Measurements from ENCODE around the gene COL18A1.

The COL18A1 gene

GRCh38 chr21:45468051-45468970, 63.3 kb downstream of the COL18A1 start:
- no peak for TF ChIP-seq CTCF (IDR thresholded peaks at IDR 0.05; ENCODE audit: borderline replicate concordance, insufficient read depth, low read depth, low read length)

GRCh38 chr21:45468971-45469272, 64.0 kb downstream of the COL18A1 start:
- no peak for TF ChIP-seq CTCF (IDR thresholded peaks at IDR 0.05; ENCODE audit: borderline replicate concordance, insufficient read depth, low read depth, low read length)
- H3K4me3 ChIP-seq (ENCODE audit: low read depth, low read length): no peak overlapping the region

More at GRCh38 chr21:45468051-45468970, 63.3 kb downstream of the COL18A1 start:
- no peak overlapping the region for H3K4me3 ChIP-seq (ENCODE audit: low read depth, low read length)

GRCh38 chr21:45469273-45470086, 64.5 kb downstream of the COL18A1 start:
- TF ChIP-seq CTCF (IDR thresholded peaks at IDR 0.05; ENCODE audit: borderline replicate concordance, insufficient read depth, low read depth, low read length): no peak
- H3K4me3 ChIP-seq (ENCODE audit: low read depth, low read length): no peak overlapping the region

GRCh38 chr21:45470087-45470515, 65.1 kb downstream of the COL18A1 start:
- no peak for TF ChIP-seq CTCF (IDR thresholded peaks at IDR 0.05; ENCODE audit: borderline replicate concordance, insufficient read depth, low read depth, low read length)

GRCh38 chr21:45470773-45471524, 66.0 kb downstream of the COL18A1 start:
- no peak for TF ChIP-seq CTCF (IDR thresholded peaks at IDR 0.05; ENCODE audit: borderline replicate concordance, insufficient read depth, low read depth, low read length)
- H3K4me3 ChIP-seq (ENCODE audit: low read depth, low read length): no peak overlapping the region

More at GRCh38 chr21:45470087-45470515, 65.1 kb downstream of the COL18A1 start:
- H3K4me3 ChIP-seq (ENCODE audit: low read depth, low read length): no peak overlapping the region

- no peak overlapping the region for H3K4me3 ChIP-seq (ENCODE audit: low read depth, low read length)
- no peak for TF ChIP-seq CTCF (IDR thresholded peaks at IDR 0.05; ENCODE audit: borderline replicate concordance, insufficient read depth, low read depth, low read length)
These were observed 66.7 kb downstream of the COL18A1 start for GRCh38 chr21:45471525-45472221.
